NT2/D1 (cell line): ENCODE measurements around the gene BTBD8.

Experiments
- DNase-seq: peaks from one replicate; pipeline ENCODE4 v3.0.0-alpha.2; 2011; ENCODE audit warnings: low read depth, low spot score
- H3K27me3 ChIP-seq: 2 replicates; pipeline ENCODE4 v1.6.0; 2011; ENCODE audit warnings: mild to moderate bottlenecking; ENCODE audit not compliant: insufficient read length, insufficient read depth
- H3K36me3 ChIP-seq: 2 replicates; pipeline ENCODE4 v1.6.1; 2011; ENCODE audit warnings: mild to moderate bottlenecking, low read length, mixed read lengths; ENCODE audit not compliant: insufficient read depth, insufficient read length
- H3K4me1 ChIP-seq: 2 replicates; pipeline ENCODE4 v1.5.1; 2011; ENCODE audit not compliant: insufficient read depth, insufficient read length
- H3K4me3 ChIP-seq: 2 replicates; pipeline ENCODE4 v1.5.1; 2011; ENCODE audit warnings: low read depth; ENCODE audit not compliant: insufficient read length
- H3K9ac ChIP-seq: 2 replicates; pipeline ENCODE4 v1.6.0; 2011; ENCODE audit warnings: low read depth; ENCODE audit not compliant: insufficient read length
- H3K9me3 ChIP-seq: 2 replicates; pipeline ENCODE4 v1.5.1; 2011; ENCODE audit warnings: mild to moderate bottlenecking, low read length; ENCODE audit not compliant: insufficient read depth
- SUZ12 ChIP-seq: IDR thresholded peaks from 2 replicates; pipeline ENCODE4 v1.6.1; 2011; ENCODE audit not compliant: insufficient read length, insufficient read depth; ENCODE audit errors: extremely low read depth
- YY1 ChIP-seq: IDR thresholded peaks from 2 replicates; pipeline ENCODE4 v1.6.1; 2011; ENCODE audit not compliant: insufficient read length, insufficient read depth
- ZNF274 ChIP-seq: IDR thresholded peaks from 2 replicates; pipeline ENCODE4 v1.6.1; 2011; ENCODE audit warnings: mild to moderate bottlenecking, low read depth, low read length

BTBD8 gene

GRCh38 chr1:92219028-92219427 is 138.9 kb downstream of the BTBD8 start:
- Histone ChIP-seq H3K9me3 (no peaks in the 10 kb centered on the region), H3K9ac (no peak overlapping the region), H3K27me3 (no peaks in the 10 kb centered on the region), H3K4me3 (no peak overlapping the region), H3K36me3 (no peaks in the 10 kb centered on the region), H3K4me1 (no peaks in the 10 kb centered on the region)
- TF ChIP-seq SUZ12 (no peak), YY1 (no peak), ZNF274 (no peak)
- DNase-seq = no peak

DNA sequence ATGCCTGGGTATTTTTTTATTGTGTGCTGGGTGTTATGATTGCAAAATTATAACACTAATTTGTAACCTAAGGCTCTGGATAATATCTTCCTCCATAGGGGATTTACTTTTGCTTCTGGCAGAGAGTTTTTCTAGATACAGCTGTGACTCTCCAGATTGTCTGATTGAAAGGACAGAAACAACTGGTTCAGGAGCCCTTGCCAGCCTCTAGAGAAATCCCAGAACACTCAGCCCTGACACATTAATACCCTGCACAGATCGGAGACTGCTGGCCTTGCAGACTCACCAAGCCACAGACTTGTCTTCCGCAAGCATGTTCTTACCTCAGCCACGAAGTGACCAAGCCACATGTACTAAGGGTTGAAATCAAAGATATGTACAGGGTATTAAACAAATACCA is 148.3 kb downstream of the BTBD8 start:
- Histone ChIP-seq H3K27me3 (no peaks in the 10 kb centered on the region), H3K9ac (no peak overlapping the region), H3K9me3 (no peaks in the 10 kb centered on the region), H3K4me1 (no peaks in the 10 kb centered on the region), H3K4me3 (no peak overlapping the region), H3K36me3 (no peaks in the 10 kb centered on the region)
- DNase-seq = no peak
- no peak for TF ChIP-seq SUZ12
- TF ChIP-seq ZNF274 = no peak
- TF ChIP-seq YY1 = no peak

GRCh38 chr1:92230736-92231135 is 150.6 kb downstream of the BTBD8 start:
- Histone ChIP-seq H3K9ac (no peak overlapping the region), H3K4me1 (no peaks in the 10 kb centered on the region), H3K9me3 (no peaks in the 10 kb centered on the region), H3K36me3 (no peaks in the 10 kb centered on the region), H3K27me3 (no peaks in the 10 kb centered on the region), H3K4me3 (no peak overlapping the region)
- DNase-seq = no peak
- TF ChIP-seq SUZ12 = no peak
- TF ChIP-seq ZNF274 = no peak
- no peak for TF ChIP-seq YY1
